Thyroid gland (tissue), 4 donors: ENCODE measurements around the gene CAPSL.

Experiments
- CTCF ChIP-seq, 6 experiments: fragments of 200-600 bp in 3 of 6; fragments of 450-650 bp in 3 of 6; sonication (generic) in 3 of 6; IDR thresholded peaks; one replicate each; pipeline ENCODE4 v1.5.1; 2016 to 2019; ENCODE audit warnings: antibody characterized with exemption in 6 of 6, mild to moderate bottlenecking in 2 of 6, inconsistent platforms in 1 of 6, moderate library complexity in 1 of 6
- POLR2A ChIP-seq, 2 donors: fragments of 450-650 bp; IDR thresholded peaks; one replicate each; pipeline ENCODE4 v1.6.1; 2017; ENCODE audit warnings: antibody characterized with exemption in 2 of 2, mild to moderate bottlenecking in 2 of 2, moderate library complexity in 1 of 2

GRCh38 chr5:35855187-35855586 lies 83.2 kb downstream of the CAPSL start:
- TF ChIP-seq CTCF (IDR thresholded peaks at IDR 0.05) (no peak), POLR2A (IDR thresholded peaks at IDR 0.05) (no peak)
